ENCODE measurements around the gene UBASH3B.

The UBASH3B gene

DNA sequence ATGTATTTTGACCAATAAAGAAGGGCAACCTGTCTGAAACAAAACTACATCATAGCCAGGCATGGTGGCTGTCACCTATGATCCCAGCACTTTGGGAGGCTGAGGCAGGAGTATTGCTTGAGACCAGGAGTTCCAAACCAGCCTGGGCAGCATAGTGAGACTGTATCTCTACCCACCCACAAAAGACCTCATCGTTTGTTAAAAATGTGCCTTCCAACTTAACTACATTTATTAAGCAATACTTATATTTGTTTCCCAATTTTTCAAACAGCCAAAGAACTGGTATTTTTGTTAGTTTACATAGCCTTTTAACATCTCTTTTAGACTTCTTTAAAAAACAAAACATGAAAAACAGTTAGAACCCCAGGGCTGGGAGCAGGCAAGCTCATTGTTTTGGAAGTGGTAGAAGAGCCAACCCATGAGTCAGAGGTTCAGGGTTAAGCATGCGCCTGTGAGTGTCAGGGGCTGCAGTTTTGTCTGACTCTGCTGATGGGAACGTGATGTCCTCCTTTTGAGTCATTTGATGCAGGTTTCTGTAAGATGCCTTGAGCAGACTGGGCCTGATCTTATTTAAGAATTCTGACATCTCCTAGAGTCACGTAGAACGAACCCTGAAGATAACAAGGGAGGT is 128.9 kb downstream of the UBASH3B start:
- no peak for DNase-seq (ENCODE audit: low read depth)

DNA sequence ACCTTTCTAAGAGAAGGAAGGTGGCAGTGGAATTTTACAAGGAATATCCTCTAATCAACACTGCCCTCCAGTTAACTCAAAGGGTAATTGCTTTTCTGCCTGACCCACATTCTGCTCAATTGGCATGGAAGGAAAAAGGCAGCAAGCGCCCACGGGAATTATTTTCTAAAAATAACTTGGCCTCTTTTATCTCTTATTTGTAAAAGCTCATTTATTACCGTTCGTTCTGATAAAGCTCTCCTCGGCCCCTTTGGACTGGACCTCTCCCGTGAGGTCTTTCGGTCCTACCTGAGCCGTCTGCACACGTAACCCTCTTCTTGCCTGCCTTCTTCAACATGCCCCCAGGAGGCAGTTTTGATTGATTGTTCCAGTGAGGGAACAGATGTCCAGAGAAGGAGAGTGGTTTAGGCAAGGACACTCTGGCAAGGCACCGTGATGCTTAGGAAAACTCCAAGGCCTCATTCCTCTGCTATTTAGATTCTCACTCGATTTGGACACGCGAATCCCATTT is 129.6 kb downstream of the UBASH3B start:
- DNase-seq (ENCODE audit: low read depth): no peak

DNA sequence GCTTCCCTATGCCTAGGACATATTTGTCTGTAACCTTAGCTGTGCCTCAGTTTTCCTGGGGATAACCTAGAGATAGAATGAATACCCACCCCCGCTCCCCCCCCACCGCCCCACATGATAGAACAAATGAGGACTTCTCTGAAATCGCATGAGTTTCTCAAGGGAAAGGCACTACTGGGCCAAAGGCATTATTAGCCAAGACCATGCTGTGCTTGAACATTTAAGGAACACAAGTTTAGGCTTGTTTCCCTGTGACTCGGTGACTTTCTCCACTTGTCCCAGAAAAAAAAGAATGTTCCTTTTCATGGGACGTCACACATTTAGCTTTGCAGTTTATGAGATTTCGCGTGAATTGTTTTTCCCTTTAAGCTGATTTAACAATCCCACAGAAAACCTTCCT is 131.4 kb downstream of the UBASH3B start:
- DNase-seq (ENCODE audit: low read depth): no peak

DNA sequence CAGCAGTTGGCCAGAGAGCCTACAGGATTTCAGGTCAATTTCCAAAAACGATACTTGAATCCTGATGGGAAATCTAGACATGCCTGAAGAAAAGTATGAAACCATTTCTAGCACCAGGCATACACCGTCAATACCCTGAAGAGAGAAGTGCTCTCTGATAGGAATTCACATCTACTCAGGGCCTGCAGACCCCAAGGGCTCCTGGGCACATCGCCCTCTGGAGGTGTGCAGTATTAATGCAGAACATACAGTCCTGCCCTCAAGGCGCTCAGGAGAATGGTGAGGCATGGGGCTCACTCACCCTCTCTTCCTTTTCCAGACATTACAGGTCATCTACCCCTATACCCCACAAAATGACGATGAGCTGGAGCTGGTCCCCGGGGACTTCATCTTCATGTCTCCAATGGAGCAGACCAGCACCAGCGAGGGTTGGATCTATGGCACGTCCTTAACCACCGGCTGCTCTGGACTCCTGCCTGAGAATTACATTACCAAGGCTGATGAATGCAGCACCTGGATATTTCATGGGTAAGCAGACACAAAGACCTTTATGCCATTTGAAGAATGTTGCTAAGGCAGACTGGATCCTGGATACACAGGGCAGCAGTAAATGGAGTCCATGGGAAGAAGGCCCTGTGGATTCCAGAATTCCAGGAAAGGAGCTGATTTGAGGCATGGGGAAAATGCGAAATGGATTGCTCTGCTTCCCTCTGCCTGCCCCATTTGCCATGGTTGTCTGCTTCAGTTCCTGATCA is 133.4 kb downstream of the UBASH3B start:
- no peak for DNase-seq (ENCODE audit: low read depth)

DNA sequence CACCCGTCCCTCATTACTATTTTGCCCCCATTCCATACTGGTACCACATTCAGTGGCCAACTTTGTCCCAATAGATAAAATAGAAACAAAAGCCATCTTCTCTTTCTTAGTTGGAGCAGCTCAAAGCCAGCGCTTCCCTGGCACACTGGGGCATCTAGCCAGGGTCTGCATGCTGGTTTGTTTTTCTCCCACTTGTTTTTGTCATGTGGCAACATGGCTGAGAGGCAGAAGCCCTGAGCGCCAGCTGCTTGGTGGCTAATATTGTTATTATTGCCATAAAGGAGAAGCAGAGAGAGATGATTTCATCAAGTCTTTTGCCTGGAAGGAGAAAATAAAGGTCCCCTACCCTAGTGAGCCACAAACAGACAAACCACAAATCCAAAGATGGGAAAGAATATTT is 134.4 kb downstream of the UBASH3B start:
- DNase-seq (ENCODE audit: low read depth): no peak

DNA sequence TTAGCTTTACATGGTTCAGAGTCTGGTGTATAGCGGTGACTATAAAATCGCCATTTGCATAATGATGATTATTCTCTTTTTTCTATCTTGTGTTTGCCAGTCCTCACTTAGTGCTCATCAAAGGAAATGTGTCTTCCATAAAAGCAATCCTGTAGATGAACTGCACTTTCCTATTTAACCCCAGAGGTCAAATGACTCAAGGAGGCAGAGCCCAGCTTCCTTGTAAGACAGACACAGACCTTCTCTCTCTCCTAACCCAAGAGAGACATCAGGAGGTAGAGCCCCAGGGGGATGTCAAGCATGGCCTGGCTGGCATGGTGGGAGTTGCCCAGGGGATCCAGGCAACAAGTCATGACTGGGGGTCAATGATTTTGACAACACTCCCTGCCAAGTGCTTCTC is 135.9 kb downstream of the UBASH3B start:
- DNase-seq (ENCODE audit: low read depth): no peak

DNA sequence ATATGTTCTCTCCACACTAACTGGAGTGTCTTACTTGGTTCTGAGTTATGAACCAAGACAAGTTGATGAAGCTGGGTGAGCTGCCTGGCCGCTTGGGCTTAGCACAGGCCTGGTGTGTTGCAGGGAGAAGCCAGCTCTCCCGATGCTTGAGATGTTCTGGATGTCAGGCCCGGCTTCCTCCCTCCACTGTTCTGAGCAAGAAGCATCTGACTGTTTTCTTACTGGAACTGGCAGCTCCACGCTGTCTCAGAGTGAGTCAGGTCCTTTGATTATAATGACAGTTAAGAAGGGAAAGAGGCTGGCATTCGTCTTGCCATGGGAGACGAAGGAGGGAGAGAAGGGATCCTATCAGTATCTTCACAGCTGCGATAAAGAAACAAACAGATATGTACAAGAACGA is 136.3 kb downstream of the UBASH3B start:
- DNase-seq (ENCODE audit: low read depth): no peak

DNA sequence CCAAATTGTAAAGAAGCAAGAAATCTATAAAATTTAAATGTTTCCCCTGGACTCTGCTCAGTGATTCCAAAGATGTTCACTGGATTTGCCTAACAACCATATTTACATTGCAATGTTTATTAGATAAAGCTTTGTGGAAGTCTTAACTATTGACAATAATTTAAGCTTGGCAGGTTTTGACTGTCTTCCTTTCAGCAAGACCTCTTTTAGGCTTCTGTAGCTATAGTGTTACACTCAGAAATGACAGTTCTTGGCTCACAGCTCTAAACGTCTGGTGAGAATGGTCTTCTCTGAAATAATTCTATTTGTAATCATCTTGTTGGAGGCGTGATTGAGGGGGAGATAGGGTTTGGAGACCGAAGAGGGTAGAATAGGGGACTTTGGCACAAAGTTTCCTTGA is 138.0 kb downstream of the UBASH3B start:
- DNase-seq (ENCODE audit: low read depth): no peak

DNA sequence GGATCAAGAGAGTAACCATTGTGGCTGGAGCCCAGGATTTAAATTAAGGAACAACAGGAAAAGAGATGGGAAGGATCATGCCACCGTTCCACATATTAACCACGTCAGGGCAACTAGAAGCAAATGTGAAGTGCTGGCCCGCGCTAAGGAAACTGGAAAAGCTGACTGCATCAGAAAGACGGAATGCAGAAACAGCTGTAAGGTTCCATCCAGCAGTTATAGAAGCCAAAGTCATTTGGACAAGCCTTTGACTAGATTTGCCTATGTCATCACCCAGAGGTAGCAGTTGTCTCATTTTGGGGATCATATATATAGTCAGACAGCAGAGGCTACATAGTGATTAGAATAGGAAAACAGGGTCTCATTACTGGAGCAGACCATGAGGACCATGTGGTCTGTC is 139.8 kb downstream of the UBASH3B start:
- DNase-seq (ENCODE audit: low read depth): no peak

DNA sequence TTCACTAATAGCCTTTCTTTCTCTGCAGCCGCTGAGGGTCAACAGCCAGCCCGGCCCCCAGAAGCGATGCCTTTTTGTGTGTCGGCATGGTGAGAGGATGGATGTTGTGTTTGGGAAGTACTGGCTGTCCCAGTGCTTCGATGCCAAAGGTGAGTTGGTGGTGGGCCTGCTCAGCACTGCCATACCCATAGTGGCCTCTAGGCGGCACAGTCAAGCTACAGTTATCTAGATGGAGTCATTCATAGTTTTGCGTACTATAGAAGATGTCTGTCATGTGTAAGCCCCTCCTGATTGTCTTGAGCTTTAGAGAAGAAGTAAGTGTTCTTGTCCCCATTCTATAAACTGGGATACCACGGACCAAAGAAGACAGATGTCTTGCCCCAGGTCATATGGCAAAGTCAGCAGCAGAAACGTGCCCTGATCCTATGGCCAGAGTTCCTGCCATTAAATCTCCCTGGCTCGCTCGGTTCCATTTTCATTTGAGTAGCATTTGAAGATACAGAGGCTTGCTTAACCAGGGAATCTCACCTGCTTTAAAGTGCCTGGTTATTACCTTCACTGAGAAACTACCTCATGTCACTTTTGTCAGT is 140.7 kb downstream of the UBASH3B start:
- peak; percentile 44 for DNase-seq (ENCODE audit: low read depth)

DNA sequence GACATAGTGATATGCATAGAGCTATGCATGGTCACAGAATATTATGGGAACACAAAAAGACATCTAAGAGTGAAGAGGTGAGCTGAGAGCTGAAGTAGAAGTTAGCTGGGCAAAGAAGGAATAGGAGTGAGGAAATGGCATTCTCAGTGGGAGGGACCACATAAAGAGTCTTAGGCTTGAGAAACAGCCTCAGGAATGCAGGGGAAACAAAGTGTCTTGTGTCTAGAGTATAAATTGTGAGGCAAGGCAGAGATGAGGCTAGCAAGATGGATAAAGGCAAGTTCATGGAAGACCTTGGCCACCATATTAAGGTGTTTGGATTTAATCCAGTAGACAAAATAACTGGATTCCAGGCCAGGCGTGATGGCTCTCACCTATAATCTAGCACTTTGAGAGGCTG is 142.1 kb downstream of the UBASH3B start:
- no peak for DNase-seq (ENCODE audit: low read depth)

DNA sequence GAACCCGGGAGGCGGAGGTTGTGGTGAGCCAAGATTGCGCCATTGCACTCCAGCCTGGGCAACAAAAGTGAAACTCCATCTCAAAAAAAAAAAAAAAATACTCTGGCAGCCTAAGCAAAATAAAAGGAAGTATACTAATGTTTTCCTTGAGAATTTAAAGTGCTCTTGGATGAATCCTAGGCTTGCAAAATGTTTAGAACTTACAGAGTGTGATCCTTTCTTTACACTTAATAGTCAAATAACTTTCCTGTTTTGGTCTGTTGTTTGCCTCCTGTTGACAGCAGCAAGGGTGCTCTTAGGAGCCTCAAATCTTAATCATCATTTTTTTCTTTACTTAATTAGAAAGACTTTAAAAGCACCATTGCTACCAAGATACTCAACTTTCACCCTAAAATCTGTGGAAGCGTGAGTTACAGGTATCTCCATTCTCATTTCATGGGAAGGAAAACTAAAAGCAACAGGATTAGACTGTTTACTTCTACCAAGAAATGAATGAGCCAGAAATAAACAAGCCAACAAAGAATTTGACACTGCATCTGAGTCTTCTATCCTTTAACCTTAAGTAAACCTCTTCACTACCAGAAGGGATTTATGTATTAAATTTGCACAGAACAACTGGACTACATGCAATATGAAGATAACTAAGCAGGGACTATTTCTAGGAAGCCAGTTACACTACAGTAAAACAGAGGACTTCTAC is 144.0 kb downstream of the UBASH3B start:
- no peak for DNase-seq (ENCODE audit: low read depth)

DNA sequence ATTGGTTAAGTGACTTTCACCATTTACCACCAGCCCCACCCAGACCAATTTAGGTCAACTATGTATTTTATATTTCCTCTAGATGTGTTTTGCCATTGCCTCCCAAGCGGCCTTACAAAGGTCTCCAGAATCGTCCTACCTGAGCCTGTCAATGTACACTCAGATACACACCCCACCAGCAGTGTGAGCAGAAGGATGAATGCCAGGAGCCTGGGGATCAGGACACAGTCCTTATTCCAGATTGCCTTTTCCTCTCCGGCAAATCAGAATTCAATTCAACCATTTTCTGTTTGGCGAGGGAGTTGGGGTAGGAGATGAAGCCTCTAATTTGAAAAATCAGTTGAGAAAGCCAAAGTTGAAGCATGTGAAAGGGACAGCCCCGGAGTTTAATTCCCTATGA is 147.4 kb downstream of the UBASH3B start:
- no peak for DNase-seq (ENCODE audit: low read depth)

DNA sequence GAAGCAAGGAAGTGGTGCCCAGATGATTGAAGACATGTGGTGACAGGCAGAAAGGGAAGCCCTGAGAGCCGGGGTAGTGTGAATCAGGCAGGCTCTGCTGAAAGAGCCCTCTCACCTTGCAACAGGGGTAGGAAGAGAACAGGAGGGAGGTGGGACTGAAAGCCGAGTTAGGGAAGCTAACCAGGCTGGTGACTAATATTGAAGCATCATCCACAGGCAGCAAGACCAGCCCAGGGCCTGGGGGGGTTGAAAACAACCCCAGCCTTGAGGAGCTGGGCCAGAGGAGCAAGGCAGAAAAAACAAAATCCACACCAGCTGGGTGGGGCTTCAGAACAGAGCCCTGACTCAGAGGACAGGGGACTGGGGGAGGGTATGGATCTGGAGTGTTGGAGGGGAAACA is 147.8 kb downstream of the UBASH3B start:
- no peak for DNase-seq (ENCODE audit: low read depth)

DNA sequence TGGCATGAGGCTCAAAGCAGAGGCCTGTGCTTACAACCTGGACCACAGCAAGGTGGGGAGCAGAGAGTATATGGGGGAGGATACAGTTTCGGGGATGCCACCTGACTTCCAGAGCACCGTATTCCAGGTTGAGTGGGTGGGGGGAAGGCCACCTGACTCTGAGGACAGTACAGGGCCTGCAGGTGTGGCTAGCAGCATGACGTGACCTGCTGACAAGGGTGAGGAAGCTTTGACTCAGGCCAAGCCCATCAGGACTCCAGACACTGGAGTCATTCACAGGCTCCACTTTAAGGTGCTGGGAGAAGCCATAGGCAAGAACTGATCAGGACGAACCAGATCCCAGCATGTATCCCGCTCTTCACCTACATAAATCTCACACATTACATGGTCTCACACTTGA is 148.2 kb downstream of the UBASH3B start:
- no peak for DNase-seq (ENCODE audit: low read depth)

DNA sequence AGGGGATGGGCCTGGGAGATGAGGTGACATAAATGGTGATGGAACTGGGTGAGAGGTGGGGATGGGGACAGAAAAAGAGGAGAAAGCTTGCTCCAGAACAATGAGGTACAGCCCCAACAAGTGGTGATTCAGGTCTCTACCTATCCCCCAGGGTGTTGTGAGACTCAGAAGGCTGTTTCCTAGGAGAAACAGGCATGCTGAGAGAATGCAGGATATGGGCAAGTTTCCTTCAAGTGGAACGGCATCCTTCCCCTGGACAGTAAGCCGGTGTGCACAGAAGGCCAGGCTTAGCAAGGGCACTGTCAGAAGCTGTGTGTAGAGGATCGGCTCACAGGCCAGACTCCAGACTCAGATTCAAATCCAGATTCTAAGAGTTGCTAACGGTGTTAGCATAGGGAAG is 148.6 kb downstream of the UBASH3B start:
- DNase-seq (ENCODE audit: low read depth): no peak

DNA sequence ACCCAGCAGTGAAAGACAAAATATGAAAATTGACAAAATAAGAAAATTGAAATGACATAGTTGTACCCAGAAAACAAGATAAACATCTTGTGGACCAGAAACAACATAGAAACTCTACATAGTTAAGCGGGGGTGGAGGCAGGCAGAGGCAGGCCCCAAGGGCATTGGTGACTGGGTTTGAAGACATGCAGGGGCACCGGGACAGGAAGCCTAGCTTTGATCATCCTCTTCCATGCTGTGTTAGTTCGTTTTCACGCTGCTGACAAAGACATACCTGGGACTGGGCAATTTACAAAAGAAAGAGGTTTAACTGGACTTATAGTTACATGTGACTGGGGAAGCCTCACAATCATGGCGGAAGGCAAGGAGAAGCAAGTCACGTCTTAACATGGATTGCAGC is 149.3 kb downstream of the UBASH3B start:
- DNase-seq (ENCODE audit: low read depth): no peak

DNA sequence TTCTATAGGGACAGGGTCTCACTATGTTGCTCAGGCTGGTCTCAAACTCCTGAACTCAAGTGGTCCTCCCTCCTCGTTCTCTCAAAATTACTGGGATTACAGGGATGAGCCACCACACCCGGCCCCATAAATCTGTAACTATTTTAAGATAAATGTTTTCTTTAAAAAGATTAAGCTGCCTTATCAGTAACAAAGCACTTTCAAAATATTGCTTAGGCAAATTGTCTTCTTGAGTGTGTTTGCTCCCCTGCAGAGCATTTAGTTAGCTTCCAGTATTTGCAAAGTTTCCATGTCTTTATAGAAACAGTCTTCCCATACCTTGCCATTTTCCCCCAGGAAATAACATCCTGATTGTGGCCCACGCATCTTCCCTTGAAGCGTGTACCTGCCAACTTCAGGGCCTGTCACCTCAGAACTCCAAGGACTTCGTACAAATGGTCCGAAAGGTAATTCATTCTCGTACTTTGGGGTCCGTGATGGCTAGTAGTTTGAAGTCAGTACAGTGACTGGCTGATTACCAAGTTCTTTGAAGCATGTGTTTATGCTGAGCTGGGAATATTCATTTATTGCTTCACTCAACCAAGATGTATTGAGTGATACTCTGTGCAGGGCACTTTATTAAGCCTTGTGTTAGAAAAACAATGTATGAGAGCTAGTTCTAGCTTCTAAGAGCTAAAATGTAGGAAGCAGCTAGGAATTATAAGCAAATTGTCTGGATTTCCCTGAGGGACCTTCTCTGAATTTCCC is 152.4 kb downstream of the UBASH3B start:
- DNase-seq (ENCODE audit: low read depth): no peak

DNA sequence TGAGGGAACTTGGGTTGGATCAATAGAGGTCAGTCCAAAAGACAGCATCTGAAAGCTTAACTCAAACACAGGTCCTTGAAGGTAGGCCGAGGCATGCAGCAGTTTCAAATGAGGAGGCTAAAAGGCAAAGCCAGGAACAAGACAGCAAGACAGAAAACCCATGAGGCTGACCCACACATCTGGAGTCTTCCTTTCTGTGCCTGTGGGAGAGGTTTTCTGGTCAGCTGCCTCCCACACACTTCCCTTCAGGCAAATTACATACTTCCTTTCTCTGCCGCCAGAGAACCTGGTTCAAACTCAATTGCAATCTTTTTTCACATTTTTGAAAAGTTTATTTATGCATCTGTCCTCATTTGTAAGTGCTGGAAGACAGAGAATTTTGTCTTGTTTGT is 153.0 kb downstream of the UBASH3B start:
- DNase-seq (ENCODE audit: low read depth): no peak

DNA sequence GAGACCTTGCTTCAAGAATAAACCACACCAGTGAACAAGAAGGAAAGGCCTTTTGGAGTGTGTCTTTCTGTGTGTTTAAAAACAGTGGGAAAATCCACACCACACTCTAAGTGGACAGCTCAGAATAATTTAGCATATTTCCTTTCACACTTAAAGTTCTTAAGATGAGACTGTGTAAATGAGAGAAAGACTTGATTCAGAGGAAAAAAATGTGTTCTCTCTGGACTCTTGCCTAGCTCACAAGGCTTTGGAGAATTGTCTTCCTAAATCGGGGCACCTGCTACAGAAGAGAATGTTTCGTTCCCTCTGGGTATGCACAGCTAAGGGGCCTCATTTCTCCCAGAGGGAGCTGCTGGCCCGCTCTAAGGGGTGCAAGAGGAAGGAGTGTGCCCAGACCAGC is 154.3 kb downstream of the UBASH3B start:
- DNase-seq (ENCODE audit: low read depth): no peak

DNA sequence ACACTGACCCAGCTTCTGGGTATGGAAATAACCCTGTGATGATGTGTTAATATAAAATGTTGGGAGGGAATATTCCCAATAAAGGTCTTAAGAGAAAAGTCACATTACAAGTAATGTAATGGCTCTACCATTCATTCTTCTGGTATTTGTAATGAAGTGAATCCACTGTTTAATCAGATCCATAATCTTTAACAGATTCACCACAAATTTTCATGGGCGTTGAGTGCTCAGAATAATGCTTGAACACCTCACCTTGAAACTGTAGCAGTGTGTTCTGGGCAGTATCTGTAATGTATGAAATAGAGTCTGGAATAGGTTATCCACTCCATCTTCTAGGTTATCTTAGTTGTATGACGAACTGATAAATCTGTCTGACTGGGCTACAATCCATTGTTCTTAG is 156.2 kb downstream of the UBASH3B start:
- DNase-seq (ENCODE audit: low read depth): no peak

DNA sequence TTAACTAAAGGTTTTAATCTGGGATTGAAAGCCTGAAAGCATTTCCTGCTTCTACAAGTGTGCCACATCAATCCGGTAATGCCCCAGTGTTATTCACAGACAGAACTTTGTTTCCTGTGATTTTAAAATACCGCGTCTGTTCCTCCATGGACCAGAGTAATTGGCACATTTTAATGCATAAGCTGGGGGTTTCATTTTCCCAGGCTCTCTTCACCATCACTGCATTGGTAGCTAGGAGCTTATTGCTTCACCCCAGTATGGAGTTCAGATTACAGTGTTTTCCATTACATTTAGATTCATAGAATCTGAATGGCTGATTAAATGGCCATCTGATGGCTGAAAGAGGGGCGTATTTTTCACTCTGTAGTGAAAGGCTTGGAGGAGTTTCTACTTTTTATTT is 157.1 kb downstream of the UBASH3B start:
- DNase-seq (ENCODE audit: low read depth): no peak
